Measurements from ENCODE around the gene UNC79.

Gene UNC79

DNA sequence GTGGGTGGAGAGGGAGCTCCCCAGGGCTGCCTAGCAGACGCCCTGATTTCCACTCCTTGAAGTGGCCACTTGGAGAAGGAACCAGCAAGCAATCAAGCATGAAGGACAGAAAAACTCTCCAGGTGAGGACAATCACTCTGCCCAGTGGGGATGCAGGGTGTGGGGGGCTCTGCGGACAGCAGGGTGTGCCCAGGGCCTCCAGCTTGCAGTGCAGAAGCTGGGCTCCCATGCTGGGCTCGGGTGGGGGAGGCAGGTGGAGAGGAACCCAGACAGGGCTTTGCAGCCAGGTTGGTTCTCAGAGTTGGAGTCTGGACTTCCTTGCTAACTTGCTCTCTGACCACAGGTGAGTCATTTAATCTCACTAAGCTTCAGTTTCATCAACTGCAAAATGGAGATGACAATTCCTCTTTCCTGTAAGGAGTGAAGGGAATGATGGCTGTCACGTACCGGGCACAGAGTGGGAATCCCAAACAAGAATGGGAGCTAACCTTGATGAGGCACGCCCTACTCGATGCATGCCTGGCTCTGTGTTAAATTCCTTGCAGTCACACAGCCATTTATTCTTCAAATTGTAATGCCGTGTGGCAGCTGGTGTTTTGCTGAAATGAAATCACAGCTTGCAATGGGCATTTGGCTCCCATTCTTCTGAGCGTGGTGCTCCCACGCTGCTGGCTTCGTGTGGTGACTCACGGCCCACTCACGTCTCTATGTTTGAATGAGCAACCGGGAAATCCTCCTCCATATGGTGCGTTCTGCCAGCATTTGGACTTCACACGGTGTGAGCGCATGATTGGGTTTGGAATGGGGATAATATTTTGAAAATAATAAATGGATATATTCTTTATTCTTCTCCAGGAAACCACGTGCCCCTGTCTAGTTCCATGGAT, 282.3 kb downstream of the UNC79 start:
- no peak for DNase-seq

DNA sequence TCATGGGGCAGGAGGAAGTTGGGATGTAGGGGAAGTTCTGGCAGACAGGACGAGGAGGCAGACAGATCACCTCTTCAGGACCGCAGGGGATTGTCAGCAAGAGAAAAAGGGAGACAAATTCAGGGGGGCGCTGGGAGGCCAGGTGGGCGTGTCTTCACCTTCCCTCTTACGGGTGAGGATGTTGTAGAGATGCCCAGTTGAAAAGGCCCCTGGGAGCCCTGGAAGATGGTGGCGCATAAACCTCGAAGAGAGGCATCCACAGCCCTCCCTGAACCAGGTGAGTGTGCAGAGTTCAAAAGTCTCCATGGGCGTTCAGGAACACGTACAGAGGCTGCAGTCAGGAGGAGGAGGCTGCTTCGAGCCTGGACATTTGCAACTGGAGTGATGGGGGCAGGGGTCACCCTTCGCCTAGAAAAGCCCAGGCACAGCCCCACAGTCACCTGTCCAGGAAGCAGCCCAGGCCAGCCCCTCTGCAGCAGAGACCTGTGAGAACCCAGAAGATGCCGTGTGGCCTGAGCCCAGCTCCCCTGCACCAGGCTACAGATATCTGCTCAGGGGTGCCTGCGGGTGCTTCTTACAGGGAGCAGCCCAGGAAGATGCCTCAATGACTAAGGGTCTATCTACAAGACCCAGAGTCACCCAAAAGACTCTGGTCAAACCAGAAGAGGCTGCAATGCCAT, 283.1 kb downstream of the UNC79 start:
- no peak for DNase-seq

DNA sequence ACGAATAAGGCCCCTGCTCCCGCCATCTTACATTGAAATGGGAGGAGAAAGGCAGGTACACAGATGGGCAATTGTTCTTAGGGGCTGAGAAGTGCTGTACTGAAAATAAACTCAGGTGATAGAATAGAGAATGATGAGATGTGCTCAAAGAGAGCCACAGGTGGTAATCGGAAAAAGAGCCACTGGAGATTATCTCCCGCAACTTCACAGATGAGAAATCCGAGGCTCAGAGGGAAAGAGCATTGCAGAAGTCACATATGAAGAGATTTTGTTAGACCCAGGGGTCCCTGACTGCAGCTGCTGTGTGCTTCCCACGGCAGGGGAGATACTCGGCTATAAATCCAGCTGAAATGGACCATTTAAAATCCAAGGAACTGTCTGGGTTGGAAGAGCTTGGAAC, 283.9 kb downstream of the UNC79 start:
- DNase-seq: no peak

- DNase-seq: no peak
Measured at GRCh38 chr14:93715279-93715927, 284.7 kb downstream of the UNC79 start.

GRCh38 chr14:93716002-93716745, 285.4 kb downstream of the UNC79 start:
- no peak for DNase-seq

DNA sequence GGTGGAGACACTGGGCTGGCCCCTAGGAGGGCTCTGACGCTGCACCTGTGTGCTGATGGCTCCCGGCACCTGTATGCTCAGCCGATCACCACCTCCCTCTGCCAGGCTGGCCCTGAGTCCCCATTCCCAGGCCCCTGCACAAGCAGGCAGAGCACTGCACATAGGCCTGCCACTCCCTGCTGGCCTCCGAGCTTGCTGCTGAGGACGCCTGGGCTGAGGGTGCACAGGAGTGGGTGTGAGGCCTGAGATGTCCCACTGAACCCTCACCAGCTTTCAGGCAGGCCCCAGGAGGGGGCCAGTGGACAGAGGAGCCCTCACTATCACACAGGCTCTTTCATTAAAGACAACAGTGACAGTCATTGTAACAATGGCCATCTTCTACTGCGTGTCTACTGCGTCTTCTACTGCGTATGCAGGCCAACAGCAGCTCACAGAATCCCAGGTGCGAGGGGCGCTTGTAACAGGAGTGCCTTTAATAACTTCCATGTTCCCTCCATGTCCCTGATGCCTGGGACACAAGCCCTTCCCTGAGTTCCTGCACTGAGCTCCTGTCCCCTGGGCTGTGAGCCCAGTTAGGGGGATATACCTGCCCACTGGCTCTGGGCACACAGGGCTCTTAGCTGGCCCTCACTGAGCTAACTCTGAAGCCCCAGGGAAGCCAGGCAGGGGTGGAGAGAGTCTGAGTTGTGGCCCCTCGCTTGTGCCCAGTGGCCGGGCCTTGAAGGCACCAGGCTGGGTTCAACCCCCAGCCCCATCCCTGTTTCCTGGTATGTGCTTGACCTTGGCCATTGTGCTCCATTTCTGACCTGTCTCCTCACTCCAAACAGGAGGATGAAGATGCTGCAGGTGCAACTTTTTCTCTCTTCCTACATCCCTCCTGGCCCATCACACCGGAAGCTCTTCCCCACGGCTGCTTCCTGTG, 286.3 kb downstream of the UNC79 start:
- no peak for DNase-seq

GRCh38 chr14:93717668-93718320, 287.1 kb downstream of the UNC79 start:
- no peak for DNase-seq

- no peak for DNase-seq
Measured at GRCh38 chr14:93719256-93719655, 288.5 kb downstream of the UNC79 start.

GRCh38 chr14:93720076-93720815, 289.5 kb downstream of the UNC79 start:
- DNase-seq: no peak

DNA sequence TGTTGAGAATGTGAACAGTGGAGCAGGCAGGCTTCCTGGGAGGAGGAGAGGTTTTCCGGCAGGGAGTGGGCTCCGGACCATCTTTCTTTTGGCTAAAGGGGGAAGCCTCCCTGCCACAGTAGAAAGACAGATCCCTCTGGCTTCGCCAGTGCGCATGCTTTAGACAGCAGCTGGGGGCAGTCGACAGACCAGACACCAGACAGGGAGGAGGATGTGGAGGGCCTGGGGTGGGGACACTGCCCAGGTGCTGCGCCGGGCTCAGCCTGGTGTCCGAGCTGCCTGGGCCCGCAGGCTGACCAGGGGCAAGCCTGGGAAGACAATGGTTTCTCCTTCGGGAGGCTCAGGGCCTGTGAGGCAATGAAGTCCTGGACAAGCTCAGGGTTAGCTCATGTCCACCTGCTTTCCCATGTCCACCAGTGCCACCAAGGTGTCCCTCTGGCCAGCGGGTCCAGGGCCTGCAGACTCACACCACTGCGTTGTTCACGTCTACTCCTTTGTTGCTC, 290.3 kb downstream of the UNC79 start:
- DNase-seq: no peak

DNA sequence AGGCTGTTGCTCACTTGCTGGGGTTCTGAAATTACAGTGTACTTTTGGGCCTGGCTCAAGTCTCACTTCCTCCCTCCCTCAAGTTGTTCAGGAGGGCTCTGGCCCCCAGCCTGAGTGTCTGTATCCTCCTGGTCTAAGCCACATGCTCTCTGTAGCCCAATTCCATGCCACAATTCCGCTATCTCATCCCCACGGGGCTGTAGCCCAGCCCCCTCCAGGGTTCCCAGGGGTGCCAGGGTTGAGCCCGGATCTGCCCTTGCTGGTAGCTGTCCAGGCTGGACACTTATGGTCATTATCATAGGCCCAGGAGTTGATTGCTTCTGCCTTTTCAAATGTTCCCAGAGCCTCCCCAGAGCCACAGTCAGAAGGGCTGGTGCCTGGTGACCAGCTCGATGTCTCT, 292.3 kb downstream of the UNC79 start:
- DNase-seq: no peak

DNA sequence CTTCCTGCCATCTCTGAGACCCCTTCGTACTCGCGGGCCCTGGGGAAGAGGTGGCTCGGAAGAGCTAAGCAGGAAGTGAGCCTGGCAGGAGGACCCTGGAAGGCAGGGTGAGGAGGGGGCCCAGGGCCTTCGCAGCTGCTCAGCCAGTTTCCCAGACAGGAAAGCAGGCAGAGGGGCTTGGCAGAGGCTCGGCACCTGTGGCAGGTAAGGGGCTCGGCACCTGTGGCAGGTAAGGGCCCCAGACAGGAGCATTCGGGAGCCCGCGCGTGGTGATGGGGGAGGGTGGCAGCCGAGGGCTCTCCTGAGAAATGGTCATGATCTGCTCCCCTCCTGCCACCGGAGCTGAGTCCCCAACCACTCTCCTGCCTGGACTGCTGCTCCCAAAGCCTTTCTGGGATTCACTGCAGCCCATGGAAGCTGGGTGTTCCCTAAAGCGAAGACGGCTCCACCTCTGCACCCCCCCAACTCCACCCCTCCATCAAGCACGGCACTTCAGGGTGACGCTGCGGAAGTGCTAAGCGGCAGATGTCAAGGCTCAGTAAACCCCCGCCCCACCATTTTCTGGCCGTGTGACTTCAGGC, 294.4 kb downstream of the UNC79 start:
- DNase-seq: no peak

DNA sequence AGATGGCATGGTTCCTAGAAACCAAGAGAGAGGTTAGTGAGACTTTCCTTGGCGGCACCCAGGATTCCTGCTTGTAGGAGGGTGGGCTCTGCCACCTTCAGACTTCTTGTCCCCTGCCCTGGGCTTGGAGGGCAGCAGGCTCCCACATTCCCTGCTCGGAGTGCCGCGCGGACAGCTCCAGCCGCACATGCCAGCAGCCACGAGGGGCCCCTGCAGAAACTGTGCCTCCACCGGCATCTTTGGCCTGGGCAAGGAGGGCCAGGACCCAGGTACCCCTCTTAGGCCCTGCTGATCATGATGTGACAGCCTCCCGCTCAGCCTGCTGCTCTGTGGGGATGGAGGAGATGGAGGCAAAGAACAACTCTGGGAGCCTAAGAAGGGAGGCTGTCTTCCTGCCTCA, 295.3 kb downstream of the UNC79 start:
- no peak for DNase-seq

- DNase-seq: no peak
Measured at GRCh38 chr14:93727039-93727740, 296.5 kb downstream of the UNC79 start.

GRCh38 chr14:93727917-93728650, 297.3 kb downstream of the UNC79 start:
- DNase-seq: no peak

GRCh38 chr14:93728651-93729016, 297.9 kb downstream of the UNC79 start:
- no peak for DNase-seq

DNA sequence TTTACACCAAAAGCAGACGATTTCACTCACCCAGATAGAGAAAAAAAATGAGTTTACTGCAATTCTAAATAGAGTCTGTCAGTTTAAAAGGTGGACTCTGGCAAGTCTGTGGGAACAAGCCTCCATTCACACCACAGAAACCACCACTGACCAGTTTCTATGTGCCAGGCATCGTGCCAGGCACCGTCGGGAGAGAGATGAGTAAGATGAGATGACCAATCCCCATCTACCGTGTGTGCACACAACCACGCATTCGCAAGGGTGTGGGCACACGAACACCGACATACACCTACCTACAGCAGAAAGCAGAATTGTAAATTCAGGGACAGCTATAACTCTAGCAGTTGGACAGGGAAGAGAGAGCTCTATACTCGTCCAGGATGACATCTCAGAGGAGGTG, 299.3 kb downstream of the UNC79 start:
- DNase-seq: no peak

DNA sequence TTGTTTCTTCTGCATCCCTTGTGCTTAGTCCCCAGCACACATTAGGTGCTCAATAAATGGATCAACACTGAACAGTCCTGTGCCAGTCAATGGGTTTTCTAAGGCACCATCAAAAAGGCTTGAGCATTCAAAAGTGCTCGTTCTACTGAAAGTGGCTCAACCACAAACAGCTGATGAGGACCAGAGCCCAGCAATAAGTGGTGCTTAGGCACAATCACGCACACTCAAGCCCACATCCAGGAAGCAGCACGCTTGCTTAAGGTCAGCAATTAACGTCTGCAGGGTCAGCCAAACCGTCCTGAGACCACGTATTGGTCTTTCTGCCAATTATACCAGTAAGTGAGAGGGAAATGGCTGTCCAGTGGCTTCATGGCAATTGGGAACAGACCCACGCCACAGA, 301.0 kb downstream of the UNC79 start:
- no peak for DNase-seq

DNA sequence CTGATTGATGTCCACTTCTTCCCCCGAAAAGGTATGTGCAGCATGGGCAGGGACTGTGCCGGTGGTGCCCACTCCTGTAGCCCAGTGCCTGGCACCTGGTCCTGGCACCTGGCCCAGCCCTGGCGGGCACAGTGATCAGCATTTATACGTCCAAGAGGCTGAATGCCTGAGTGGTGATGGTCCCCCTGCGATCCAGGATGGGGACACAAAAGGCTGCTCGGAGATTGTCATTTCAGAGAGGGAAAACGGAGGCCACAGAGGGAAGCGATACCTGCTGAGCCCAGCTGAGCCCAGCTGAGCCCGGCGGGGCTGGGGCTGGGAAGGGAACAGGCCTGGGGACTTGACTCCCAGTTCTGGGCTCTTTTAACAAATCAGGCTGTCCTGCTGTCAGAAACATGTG, 301.8 kb downstream of the UNC79 start:
- no peak for DNase-seq
